Caco-2 (cell line): Measurements from ENCODE around the gene LEMD1. TPM values are rescaled to one million over a fixed set of nuclear protein-coding genes. Genes with fewer than 3 reads are reported as not detected.
A peak's percentile ranks its signal among the peaks of the same experiment; 100 is the strongest.

Experiments
- BruUV-seq: library from RNA; stranded (reverse); fragments of 400-500 nt; replicated peaks from 2 replicates; lab custom pipeline; 2021; lab: Mats Ljungman, UMichigan
- CTCF ChIA-PET: fragments of 300-600 bp; sonication (Branson Sonifier 250); formaldehyde crosslinking; loops from one replicate; lab custom pipeline; 2022; ENCODE audit warnings: antibody characterized with exemption; lab: Charles Lee
- POLR2A ChIA-PET: fragments of 300-600 bp; sonication (Branson Sonifier 250); formaldehyde crosslinking; loops from one replicate; lab custom pipeline; 2022; ENCODE audit warnings: antibody characterized with exemption; lab: Charles Lee
- DNase-seq, 2 experiments: peaks; one replicate each; pipeline versions ENCODE4 v3.0.0 to v3.0.0-alpha.2; 2020 to 2022
- H3K27me3 ChIP-seq: replicated peaks from 2 replicates; pipeline ENCODE4 v1.6.0; 2011; ENCODE audit warnings: low read length; ENCODE audit not compliant: control insufficient read depth, insufficient read depth
- H3K36me3 ChIP-seq: 2 replicates; pipeline ENCODE4 v1.5.1; 2011; ENCODE audit warnings: low read length; ENCODE audit not compliant: control insufficient read depth, insufficient read depth
- H3K4me1 ChIP-seq: fragments of 250-450 bp; sonication (Bioruptor Pico); 2 replicates; pipeline ENCODE4 v1.5.1; 2020; ENCODE audit warnings: mild to moderate bottlenecking
- H3K4me3 ChIP-seq: 2 replicates; pipeline ENCODE4 v1.5.1; 2011; ENCODE audit warnings: low read depth, mild to moderate bottlenecking, control low read depth, low read length
- H3K9me3 ChIP-seq: fragments of 250-450 bp; sonication (Bioruptor Pico); 2 replicates; pipeline ENCODE4 v1.5.1; 2020; ENCODE audit warnings: mild to moderate bottlenecking, moderate library complexity
- H3K27ac Mint-ChIP-seq: one replicate; pipeline ENCODE4 v1.8.0; 2022; ENCODE audit warnings: mixed read lengths; ENCODE audit not compliant: unreplicated experiment
- H3K27me3 Mint-ChIP-seq: one replicate; pipeline ENCODE4 v1.8.0; 2022; ENCODE audit warnings: mixed read lengths; ENCODE audit not compliant: insufficient read depth, unreplicated experiment
- H3K36me3 Mint-ChIP-seq: one replicate; pipeline ENCODE4 v1.8.0; 2022; ENCODE audit warnings: mild to moderate bottlenecking, mixed read lengths; ENCODE audit not compliant: insufficient read depth, unreplicated experiment
- H3K4me1 Mint-ChIP-seq: one replicate; pipeline ENCODE4 v1.8.0; 2022; ENCODE audit warnings: low read depth, mixed read lengths; ENCODE audit not compliant: unreplicated experiment
- H3K4me3 Mint-ChIP-seq: one replicate; pipeline ENCODE4 v1.8.0; 2022; ENCODE audit warnings: mild to moderate bottlenecking, moderate library complexity, mixed read lengths; ENCODE audit not compliant: unreplicated experiment
- H3K9me3 Mint-ChIP-seq: one replicate; pipeline ENCODE4 v1.8.0; 2022; ENCODE audit warnings: mixed read lengths; ENCODE audit not compliant: unreplicated experiment
- intact Hi-C: fragments of 100-400 bp; cut with micrococcal nuclease; formaldehyde crosslinking; loops from one replicate; pipeline ENCODE4 v1.10.0; 2022; ENCODE audit not compliant: unreplicated experiment
- total RNA-seq: library from RNA; stranded (reverse); gene quantifications from 2 replicates; pipeline ENCODE4 v1.2.3, GENCODE V29; 2022
- TF ChIP-seq, protein P1 (sequence below), 2 experiments: fragments of 200-600 bp in 1 of 2; IDR thresholded peaks; 1 replicate in 1 of 2; 2 replicates in 1 of 2; pipeline versions ENCODE4 v1.5.1 to v1.8.0; 2011 to 2022; ENCODE audit warnings: antibody characterized with exemption in 1 of 2, control low read depth in 1 of 2, inconsistent platforms in 1 of 2, low read depth in 1 of 2, low read length in 1 of 2, mild to moderate bottlenecking in 1 of 2, moderate library complexity in 1 of 2; ENCODE audit not compliant: insufficient read depth in 1 of 2, severe bottlenecking in 1 of 2, unreplicated experiment in 1 of 2

Gene LEMD1
- total RNA-seq, 1 experiment from 2014 or later, result not detected

DNA sequence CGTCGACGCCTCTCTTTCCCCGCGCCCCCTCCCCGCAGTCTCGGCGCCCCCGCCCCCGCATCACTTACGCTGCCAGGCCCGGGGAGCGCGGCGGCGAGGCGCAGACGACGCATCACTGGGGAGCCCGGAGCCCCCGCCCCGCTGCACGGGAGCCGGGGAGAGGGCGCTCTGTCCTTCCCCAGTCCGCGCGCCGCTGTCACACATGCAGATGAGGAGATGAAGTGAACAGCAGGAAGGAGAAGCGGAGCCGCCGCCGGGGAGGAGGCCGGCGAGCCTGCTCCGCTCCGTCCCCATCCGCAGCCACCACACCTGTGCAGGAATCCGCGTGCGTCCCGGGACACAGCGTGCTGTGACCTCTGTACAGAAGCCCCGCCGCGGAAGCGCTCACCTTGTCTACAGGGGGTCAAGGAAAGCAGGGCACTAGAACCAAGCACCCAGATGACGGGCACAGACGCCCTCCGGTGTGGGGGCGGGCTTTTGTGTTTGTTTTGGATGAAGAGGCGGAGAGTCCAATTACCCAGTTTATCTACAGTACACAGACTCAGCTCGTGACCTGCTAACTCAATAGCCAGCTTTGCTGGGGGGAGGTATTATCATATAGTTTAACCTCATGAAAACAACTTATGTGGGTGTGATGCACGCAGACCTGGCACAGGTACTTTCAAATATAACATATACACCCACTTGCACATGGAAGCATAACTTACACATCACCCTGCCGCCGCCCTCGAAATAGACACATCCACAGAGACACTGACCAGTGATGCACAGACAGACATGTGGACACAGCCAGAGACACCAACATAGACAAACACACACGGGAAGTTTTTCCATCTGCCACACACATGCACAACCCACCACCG is 77.6 kb downstream of the LEMD1 start:
- H3K9me3 Mint-ChIP-seq, result no peaks in the 10 kb centered on the region
- CTCF ChIA-PET, result interaction anchor here (0.5 kb wide), 1 partner anchor 115 kb away, joined by 4 read pairs; no protein-coding TSS in a partner anchor
- H3K27me3 ChIP-seq, result no peaks in the 10 kb centered on the region; the same call in 1 of the 2 replicates
- peak overlapping the region; percentile 77 for H3K4me3 Mint-ChIP-seq
- intact Hi-C loops, result no loop called here
- peaks cover 16% of the 10 kb centered on the region for H3K27me3 Mint-ChIP-seq
- H3K4me1 Mint-ChIP-seq, result peaks cover 7% of the 10 kb centered on the region
- no peak overlapping the region for H3K27ac Mint-ChIP-seq
- H3K4me3 ChIP-seq, result peak overlapping the region; percentile 33
- no TSS peak for BruUV-seq
- no peaks in the 10 kb centered on the region for H3K36me3 ChIP-seq
- H3K36me3 Mint-ChIP-seq, result no peaks in the 10 kb centered on the region
- POLR2A ChIA-PET, result no interaction called here
- H3K4me1 ChIP-seq, result 0 out of 2 replicates have a peak, but pooled peaks cover 5% of the 10 kb centered on the region
- H3K9me3 ChIP-seq, result no peaks in the 10 kb centered on the region
- DNase-seq, result peak; percentile 51 to 56
- TF ChIP-seq, protein P1, sequence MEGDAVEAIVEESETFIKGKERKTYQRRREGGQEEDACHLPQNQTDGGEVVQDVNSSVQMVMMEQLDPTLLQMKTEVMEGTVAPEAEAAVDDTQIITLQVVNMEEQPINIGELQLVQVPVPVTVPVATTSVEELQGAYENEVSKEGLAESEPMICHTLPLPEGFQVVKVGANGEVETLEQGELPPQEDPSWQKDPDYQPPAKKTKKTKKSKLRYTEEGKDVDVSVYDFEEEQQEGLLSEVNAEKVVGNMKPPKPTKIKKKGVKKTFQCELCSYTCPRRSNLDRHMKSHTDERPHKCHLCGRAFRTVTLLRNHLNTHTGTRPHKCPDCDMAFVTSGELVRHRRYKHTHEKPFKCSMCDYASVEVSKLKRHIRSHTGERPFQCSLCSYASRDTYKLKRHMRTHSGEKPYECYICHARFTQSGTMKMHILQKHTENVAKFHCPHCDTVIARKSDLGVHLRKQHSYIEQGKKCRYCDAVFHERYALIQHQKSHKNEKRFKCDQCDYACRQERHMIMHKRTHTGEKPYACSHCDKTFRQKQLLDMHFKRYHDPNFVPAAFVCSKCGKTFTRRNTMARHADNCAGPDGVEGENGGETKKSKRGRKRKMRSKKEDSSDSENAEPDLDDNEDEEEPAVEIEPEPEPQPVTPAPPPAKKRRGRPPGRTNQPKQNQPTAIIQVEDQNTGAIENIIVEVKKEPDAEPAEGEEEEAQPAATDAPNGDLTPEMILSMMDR (IDR thresholded peaks at IDR 0.05; ENCODE audit: insufficient read depth in 1 of 2, low read depth in 1 of 2, low read length in 1 of 2, severe bottlenecking in 1 of 2, unreplicated experiment in 1 of 2), result peak in 1 of 2 experiments; percentile 2

DNA sequence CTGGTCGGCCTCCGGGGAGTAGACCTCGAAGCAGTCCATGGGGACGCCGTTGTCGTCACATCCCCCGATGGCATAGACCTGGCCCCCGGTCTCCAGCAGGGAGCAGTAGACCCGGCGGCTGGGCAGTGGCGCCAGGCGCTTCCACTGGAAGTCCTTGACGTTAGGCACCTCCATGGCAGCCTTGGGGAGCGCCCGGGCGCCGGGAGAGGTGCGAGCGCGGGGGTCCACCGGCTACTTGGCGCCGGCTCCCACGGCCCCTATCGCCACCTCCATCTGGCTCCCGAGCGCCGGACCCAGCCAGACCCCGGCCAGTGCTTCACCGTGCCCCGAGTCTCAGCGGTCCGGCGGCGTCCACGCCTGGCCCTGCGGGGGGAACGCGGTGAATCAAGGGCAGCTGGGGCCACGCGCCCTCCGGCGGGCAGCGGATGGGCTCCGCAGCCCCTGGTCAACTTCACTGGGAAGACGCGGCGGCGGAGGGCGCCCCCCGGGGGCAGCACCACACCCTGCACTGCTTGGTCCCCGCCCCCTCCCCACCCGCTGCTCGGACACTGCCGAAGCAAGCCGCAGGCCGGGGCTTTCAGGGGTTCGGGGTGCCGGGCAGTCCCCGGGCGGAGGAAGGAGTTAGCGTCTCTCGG is 78.3 kb downstream of the LEMD1 start:
- Mint-ChIP-seq H3K4me1 (peaks cover 7% of the 10 kb centered on the region), H3K27ac (no peak overlapping the region), H3K27me3 (peaks cover 16% of the 10 kb centered on the region), H3K9me3 (no peaks in the 10 kb centered on the region), H3K4me3 (no peak overlapping the region), H3K36me3 (no peaks in the 10 kb centered on the region)
- Histone ChIP-seq H3K27me3 (no peaks in the 10 kb centered on the region; the same call in 1 of the 2 replicates), H3K4me1 (0 out of 2 replicates have a peak, but pooled peaks cover 5% of the 10 kb centered on the region), H3K9me3 (no peaks in the 10 kb centered on the region), H3K4me3 (peak overlapping the region; percentile 33), H3K36me3 (no peaks in the 10 kb centered on the region)
- ChIA-PET POLR2A (no interaction called here), CTCF (no interaction called here)
- TF ChIP-seq, protein P1 (IDR thresholded peaks at IDR 0.05; ENCODE audit: insufficient read depth in 1 of 2, low read depth in 1 of 2, low read length in 1 of 2, severe bottlenecking in 1 of 2, unreplicated experiment in 1 of 2), result peak; percentile 2 to 13
- no peak for DNase-seq
- BruUV-seq, result no TSS peak
- intact Hi-C loops, result no loop called here

DNA sequence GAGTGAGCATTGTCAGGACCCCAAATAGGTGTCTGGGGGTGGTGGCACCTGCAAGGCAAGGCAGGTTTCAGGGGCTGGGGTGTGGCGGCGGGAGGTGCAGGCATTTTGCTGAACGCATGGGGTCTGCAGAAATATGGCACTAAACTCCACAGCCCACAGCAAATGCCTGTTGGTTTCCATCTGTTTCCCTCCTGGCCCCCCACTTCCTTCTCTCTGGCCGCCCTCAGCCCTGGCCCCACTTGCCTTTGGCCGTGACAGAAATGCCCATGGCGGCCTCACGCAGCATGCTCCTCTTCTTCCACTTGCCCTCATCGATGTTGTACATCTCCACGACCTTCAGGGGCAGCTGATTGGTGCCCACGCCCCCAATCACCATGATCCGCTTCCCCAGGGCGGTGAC is 78.9 kb downstream of the LEMD1 start:
- BruUV-seq, result no TSS peak
- H3K27me3 ChIP-seq, result no peaks in the 10 kb centered on the region; the same call in 1 of the 2 replicates
- no peak overlapping the region for H3K27ac Mint-ChIP-seq
- no peak overlapping the region for H3K4me3 ChIP-seq
- H3K4me1 Mint-ChIP-seq, result peaks cover 7% of the 10 kb centered on the region
- H3K9me3 ChIP-seq, result no peaks in the 10 kb centered on the region
- POLR2A ChIA-PET, result no interaction called here
- intact Hi-C loops, result no loop called here
- no peaks in the 10 kb centered on the region for H3K9me3 Mint-ChIP-seq
- H3K36me3 ChIP-seq, result no peaks in the 10 kb centered on the region
- H3K4me3 Mint-ChIP-seq, result peak overlapping the region; percentile 54
- H3K27me3 Mint-ChIP-seq, result peaks cover 16% of the 10 kb centered on the region
- no peaks in the 10 kb centered on the region for H3K36me3 Mint-ChIP-seq
- 0 out of 2 replicates have a peak, but pooled peaks cover 5% of the 10 kb centered on the region for H3K4me1 ChIP-seq
- CTCF ChIA-PET, result interaction anchor here (0.6 kb wide), 1 partner anchor 42 kb away, joined by 3 read pairs; no protein-coding TSS in a partner anchor
- DNase-seq, result no peak
- TF ChIP-seq, protein P1 (IDR thresholded peaks at IDR 0.05; ENCODE audit: insufficient read depth in 1 of 2, low read depth in 1 of 2, low read length in 1 of 2, severe bottlenecking in 1 of 2, unreplicated experiment in 1 of 2), result no peak
